Measurements from ENCODE around the gene NOTCH2. TPM values are rescaled to one million over a fixed set of nuclear protein-coding genes. Genes with fewer than 3 reads are reported as not detected.

The NOTCH2 gene
- total RNA-seq, 2 donors from 2014 or later: 126 to 151 TPM

- DNase-seq (ENCODE audit: low spot score): no peak
- intact Hi-C loops (cut with DNase I): no loop called here
These were observed 176.1 kb downstream of the NOTCH2 start for GRCh38 chr1:119893238-119893791.

GRCh38 chr1:119891386-119891785, 178.1 kb downstream of the NOTCH2 start:
- no peak for DNase-seq (ENCODE audit: low spot score)
- intact Hi-C loops (cut with DNase I): no loop called here

DNA sequence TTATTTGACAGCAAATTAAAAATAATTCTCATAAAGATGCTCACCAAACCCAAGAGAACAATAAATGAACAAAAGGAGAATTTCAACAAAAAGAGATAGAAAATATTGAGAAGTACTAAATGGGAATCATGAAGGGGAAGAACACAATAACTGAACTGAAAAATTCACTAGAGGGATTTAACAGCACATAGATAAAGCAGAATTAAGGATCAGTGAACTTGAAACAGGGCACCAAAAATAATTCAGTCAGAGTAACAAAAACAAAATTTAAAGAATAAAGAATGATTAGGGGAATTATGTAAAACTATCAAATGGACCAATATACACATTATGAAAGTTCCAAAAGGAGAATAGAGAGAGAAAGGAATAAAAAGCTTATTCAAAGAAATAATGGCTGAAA, 181.0 kb downstream of the NOTCH2 start:
- DNase-seq (ENCODE audit: low spot score): no peak
- intact Hi-C loops (cut with DNase I): no loop called here

GRCh38 chr1:119887427-119887826, 182.0 kb downstream of the NOTCH2 start:
- DNase-seq (ENCODE audit: low spot score): no peak
- intact Hi-C loops (cut with DNase I): no loop called here

DNA sequence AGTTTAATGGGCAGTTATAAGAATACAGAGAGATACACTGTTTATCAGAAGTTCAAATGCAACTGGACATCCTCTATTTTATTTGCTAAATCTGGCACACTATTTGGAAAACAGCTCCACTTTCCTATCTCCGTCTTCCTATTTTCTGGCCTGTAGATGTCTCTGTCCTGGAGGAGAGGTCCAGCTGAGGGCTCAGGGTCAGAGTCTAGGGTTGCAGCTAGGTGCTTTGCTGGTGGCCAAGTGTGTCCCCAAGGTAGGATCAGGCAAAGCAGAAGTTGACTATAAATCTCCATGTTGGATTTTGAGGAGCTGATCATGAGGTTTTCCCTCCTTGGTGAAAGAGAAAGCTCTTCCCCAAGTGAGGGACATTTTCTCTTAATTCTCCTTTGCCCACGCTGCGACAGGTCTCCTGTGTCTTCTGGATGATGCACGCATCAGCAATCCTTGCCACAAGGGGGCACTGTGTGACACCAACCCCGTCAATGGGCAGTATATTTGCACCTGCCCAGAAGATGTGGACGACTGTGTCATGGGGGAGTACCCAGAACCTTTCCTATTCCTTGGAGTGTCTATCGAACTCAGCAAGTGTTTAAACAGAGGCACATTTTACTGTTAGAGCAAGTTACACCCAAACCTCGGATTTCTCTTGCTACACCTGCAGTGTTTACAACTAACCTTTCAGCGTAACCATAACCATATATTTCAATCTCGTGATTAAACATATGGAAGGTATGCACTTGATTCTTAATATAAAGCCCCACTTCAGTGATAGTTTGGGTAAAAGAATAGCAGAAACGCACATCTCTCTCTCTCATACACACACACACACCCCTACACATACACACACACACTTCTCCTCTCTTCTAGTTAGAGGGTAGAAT, 183.3 kb downstream of the NOTCH2 start:
- intact Hi-C loops (cut with DNase I): no loop called here
- DNase-seq (ENCODE audit: low spot score): no peak

DNA sequence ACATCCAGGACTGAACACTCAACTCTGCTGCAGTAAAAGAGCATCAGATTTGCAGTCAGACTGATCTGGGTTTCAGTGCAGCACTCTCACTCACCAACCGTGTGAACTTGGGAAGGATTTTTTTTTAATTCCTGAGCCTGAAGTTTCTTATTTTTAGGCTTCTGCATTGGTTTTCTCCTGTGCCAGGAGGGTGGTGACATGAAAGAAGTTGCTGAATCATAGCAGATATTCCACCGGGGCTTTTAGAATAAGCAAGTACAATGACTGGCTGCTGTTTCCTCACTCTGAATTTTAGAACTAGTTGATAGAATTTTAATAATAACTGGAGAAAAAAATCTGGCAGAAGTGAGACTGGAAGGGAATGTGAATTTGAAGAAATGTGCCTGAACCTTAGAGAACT, 184.8 kb downstream of the NOTCH2 start:
- intact Hi-C loops (cut with DNase I): no loop called here
- no peak for DNase-seq (ENCODE audit: low spot score)

DNA sequence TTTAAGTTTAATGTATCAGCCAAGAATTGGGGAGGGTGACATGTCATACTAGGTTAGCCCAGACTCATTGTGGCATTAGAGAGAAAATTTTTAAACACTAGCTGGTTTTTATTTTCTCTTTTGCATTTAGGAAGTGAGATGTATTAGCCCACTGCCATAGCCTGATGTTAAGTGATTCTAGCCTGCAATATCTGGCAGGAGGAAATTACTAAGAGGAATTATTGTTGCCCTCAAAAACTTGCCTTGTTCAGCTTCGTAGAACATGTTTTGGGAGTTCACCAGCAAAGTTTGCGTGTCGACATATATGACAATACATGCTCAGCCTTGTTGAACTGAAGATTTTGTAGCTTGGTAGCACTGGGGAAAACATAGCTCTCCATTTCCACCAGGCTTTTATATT, 185.6 kb downstream of the NOTCH2 start:
- DNase-seq (ENCODE audit: low spot score): no peak
- intact Hi-C loops (cut with DNase I): no loop called here

DNA sequence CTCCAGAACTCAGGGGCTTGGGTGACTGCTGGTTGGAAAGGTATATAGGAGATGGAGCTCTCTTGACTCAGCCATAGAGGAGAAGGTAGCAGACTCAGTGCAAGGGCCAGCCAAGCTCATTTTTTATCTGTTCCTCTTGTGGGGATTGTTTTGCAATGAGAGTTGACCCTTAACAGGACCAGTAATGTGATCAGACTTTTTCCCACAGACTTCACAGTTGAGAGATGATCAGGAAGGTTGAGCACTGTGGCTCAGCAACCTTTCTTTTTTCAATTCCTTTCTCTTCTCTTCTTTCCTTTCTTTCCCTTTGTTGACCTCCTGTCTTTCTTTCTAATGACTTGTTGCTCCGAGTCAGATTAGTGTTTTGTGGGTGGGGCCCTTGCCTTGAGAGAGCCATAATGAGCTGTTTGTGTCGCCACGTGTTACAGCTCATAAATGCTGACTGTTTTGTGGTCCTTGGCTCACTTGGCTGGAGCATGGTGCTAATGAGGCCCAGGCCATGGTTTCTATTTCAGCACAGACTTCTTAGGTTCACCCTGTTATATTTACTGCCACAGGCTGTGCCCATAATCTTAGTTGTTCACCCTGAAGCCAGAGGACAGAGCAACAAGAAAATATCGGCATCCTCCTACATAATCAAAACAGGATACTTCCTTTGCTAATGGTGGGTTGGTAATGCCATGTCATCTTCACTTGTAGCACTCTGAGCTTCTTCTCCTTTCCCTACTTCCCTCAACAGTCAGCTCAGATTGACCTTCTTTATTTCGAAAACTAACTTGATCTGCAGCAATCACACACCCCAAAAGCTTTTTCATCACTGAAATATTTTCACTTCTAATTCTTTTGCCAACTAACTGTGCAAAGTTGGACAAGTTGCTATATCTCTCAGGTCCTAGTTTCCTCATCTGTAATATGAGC, 187.1 kb downstream of the NOTCH2 start:
- intact Hi-C loops (cut with DNase I): no loop called here

DNA sequence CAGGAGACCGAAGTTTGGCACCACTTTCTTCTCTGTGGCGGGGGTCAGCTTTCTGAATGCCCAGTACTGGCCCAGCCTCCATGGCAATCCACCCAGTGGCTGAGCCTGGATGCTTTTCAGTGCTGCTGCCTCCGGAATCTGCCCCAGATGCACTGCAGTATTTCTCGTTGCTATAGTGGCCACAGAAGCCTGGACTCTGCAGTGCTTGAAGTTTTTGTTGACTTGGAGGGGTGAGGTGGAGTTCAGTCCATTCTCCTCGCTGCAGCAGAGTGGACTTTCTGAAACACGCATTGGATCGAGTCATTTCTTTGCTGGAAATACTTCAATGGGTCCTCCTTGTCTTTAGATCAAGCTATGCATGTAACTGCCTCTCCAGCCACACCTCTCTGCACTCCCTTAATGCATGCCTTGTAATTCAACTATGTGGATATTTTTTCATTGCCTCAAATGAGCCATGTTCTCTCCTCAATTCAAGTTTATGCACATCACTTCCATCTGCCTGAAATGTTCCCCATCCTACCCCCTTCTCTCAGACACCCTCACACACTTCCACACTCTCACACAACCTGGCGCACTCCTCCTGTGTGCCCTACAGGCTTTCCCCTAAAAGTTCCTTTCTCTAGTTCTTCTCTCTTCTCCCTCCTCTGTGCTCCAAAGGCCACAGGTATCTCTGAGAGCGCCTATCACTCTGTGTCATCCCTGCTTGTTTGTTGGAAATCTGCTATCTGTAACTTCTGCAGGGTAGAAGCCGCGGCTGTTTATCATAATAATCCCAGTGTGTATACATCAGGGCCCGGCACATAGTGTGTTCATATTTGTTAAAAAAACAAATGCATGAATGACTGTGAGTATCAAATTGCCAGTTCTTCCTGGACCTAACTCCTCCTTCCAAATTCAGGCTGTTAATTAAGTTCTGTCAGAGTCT, 189.7 kb downstream of the NOTCH2 start:
- no peak for DNase-seq (ENCODE audit: low spot score)
- intact Hi-C loops (cut with DNase I): no loop called here

More for the DNA sequence above, 187.1 kb downstream of the NOTCH2 start:
- no peak for DNase-seq (ENCODE audit: low spot score)

DNA sequence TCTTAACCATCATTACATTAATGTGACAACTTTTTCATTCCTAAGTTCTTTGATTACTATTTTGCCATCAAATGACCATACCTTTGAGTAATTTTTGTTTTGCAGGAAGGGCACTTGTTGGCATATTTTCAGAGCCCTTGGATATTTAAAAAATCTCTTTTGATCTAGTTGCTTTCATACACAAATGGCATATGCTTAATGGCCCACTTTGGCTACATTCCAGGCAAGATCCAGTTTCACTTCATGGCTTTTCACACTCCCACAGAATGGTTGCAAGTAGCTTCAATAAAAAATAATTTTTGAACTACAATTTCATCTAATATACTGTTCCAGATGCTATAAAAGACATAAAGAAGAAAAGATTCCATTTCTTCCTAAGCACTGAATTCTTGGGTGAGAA, 191.3 kb downstream of the NOTCH2 start:
- DNase-seq (ENCODE audit: low spot score): no peak
- intact Hi-C loops (cut with DNase I): no loop called here

- intact Hi-C loops (cut with DNase I): no loop called here
These were observed 195.3 kb downstream of the NOTCH2 start for GRCh38 chr1:119874186-119874585.

GRCh38 chr1:119873135-119874015, 196.1 kb downstream of the NOTCH2 start:
- no peak for DNase-seq (ENCODE audit: low spot score)
- intact Hi-C loops (cut with DNase I): no loop called here

More at GRCh38 chr1:119874186-119874585, 195.3 kb downstream of the NOTCH2 start:
- no peak for DNase-seq (ENCODE audit: low spot score)

- intact Hi-C loops (cut with DNase I): no loop called here
- DNase-seq (ENCODE audit: low spot score): no peak
These were observed 197.6 kb downstream of the NOTCH2 start for GRCh38 chr1:119871881-119872280.

GRCh38 chr1:119870917-119871596, 198.4 kb downstream of the NOTCH2 start:
- peak; percentile 92 for DNase-seq (ENCODE audit: low spot score)
- intact Hi-C loops (cut with DNase I): no loop called here

DNA sequence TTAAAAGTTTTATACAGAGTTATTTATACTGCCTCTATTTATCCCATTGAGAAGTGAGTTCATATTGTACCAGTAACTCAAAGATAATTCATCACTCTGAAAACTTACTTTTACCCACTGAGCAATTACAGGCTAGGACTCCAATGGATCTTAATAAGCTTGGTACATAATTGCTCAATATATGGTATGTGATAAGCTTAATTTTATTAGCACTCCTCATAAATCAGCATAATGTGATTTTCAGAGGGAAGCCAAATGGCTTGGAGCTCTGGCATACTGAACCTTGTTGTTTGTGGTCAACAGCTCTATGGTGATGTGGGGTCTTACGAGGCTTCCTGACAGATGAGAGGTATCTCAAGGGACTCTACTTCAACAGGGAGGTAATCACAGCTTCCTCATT, 199.5 kb downstream of the NOTCH2 start:
- no peak for DNase-seq (ENCODE audit: low spot score)
- intact Hi-C loops (cut with DNase I): no loop called here

DNA sequence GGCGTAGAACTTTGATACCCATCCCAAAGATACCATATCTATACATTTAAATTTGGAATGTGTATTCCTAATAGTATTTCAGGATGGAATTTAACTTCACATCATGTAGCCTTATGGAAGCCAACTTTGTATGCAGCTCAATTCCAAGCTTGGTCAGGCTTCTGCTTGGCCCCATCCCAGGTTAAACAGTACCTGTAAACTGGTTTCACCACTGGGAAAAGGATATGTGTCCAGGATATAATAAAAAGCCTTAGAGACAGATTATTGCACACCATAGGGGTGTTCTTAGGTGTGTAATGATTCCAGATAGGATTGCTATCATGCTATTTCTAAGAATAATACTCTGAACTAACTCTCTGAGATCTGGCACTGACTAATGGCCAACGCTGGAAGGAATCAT, 201.3 kb downstream of the NOTCH2 start:
- DNase-seq (ENCODE audit: low spot score): no peak
- intact Hi-C loops (cut with DNase I): no loop called here

- intact Hi-C loops (cut with DNase I): no loop called here
- no peak for DNase-seq (ENCODE audit: low spot score)
These were observed 203.0 kb downstream of the NOTCH2 start for GRCh38 chr1:119866451-119866850.

Measured in posterior vena cava (tissue), 2 donors.